ENCODE measurements around the gene VPS37B.
"Not testable (repeated sequence)": the region's sequence is repeated elsewhere in the genome, so short reads cannot be mapped to it uniquely, and the experiment has no call there.

The VPS37B gene

DNA sequence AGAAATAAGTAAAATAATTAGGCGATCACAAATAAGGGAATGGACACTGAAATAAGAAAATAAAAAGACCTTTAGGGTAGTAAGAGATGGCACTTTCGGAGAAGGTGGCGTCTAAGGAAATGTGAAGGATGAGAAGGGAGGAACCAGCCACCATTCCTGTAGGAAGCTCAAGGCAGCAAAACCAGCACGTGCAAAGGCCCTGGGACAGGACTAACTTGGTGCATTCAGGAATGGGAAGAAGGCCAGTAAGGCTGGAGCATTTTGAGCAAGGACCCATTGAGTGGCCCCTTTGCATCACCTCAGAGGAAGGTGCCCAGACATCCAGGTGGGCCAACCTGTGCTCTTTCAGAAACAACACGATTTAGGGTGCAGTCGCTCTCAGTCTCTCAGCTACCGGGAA, 738 bp upstream of the VPS37B start:
- no peak for TF ChIP-seq CTCF (IDR thresholded peaks at IDR 0.05; ENCODE audit: insufficient read depth, low read length, missing control alignments)

GRCh38 chr12:122895320-122895703, 612 bp downstream of the VPS37B start:
- ChIA-PET POLR2A (no interaction called here), CTCF (interaction anchor here (0.7 to 7.9 kb wide), 6 partner anchors 14 to 102 kb away, joined by 3 to 46 read pairs (median 8); no protein-coding TSS in a partner anchor)
- no peak for DNase-seq (ENCODE audit: low read depth, low spot score)
- peak overlapping the region; percentile 80 for H3K4me3 ChIP-seq (ENCODE audit: low read depth, low read length)
- no peak for TF ChIP-seq CTCF (IDR thresholded peaks at IDR 0.05; ENCODE audit: insufficient read depth, low read length, missing control alignments)

More for the DNA sequence above, 738 bp upstream of the VPS37B start:
- POLR2A ChIA-PET: no interaction called here
- no peak for DNase-seq (ENCODE audit: low read depth, low spot score)
- no peak overlapping the region for H3K4me3 ChIP-seq (ENCODE audit: low read depth, low read length)
- CTCF ChIA-PET: interaction anchor here (0.8 to 5.8 kb wide), 2 partner anchors 12 to 15 kb away, joined by 3 to 38 read pairs; no protein-coding TSS in a partner anchor

GRCh38 chr12:122894193-122895121, 1.5 kb downstream of the VPS37B start:
- peak overlapping the region; percentile 80 for H3K4me3 ChIP-seq (ENCODE audit: low read depth, low read length)
- CTCF ChIA-PET: interaction anchor here (0.6 to 7.9 kb wide), 8 partner anchors 9 to 344 kb away, joined by 3 to 46 read pairs (median 5); no protein-coding TSS in a partner anchor
- POLR2A ChIA-PET: interaction anchor here (0.7 to 1.1 kb wide), 2 partner anchors 9 to 338 kb away, joined by 3 to 4 read pairs; partner anchors contain the start of genes MPHOSPH9 and MTRFR

GRCh38 chr12:122893208-122894153, 2.4 kb downstream of the VPS37B start:
- ChIA-PET POLR2A (interaction anchor here (0.7 to 1.1 kb wide), 2 partner anchors 10 to 339 kb away, joined by 3 to 4 read pairs; partner anchors contain the start of genes MPHOSPH9 and MTRFR), CTCF (interaction anchor here (0.8 to 7.9 kb wide), 6 partner anchors 8 to 345 kb away, joined by 3 to 46 read pairs (median 8); no protein-coding TSS in a partner anchor)
- peak overlapping the region; percentile 80; the same call in 1 of the 2 replicates for H3K4me3 ChIP-seq (ENCODE audit: low read depth, low read length)
- TF ChIP-seq CTCF (IDR thresholded peaks at IDR 0.05; ENCODE audit: insufficient read depth, low read length, missing control alignments): no peak
- DNase-seq (ENCODE audit: low read depth, low spot score): no peak

More at GRCh38 chr12:122894193-122895121, 1.5 kb downstream of the VPS37B start:
- no peak for TF ChIP-seq CTCF (IDR thresholded peaks at IDR 0.05; ENCODE audit: insufficient read depth, low read length, missing control alignments)
- DNase-seq (ENCODE audit: low read depth, low spot score): no peak

DNA sequence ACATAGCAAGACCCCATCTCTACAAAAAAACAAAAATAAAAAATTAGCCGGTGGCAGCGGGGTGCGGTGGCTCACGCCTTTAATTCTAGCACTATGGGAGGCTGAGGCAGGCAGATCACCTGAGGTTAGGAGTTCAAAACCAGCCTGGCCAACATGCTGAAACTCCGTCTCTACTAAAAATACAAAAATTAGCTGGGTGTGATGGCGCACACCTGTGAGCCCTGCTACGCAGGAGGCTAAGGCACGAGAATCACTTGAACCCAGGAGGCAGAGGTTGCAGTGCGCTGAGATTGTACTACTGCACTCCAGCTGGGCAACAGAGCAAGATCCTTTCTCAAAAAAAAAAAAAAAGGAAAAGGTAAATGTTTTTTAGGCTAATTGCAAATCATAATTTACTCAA, 3.2 kb downstream of the VPS37B start:
- ChIA-PET POLR2A (interaction anchor here (0.5 to 2.1 kb wide), 2 partner anchors 21 to 118 kb away, joined by 4 to 9 read pairs; no protein-coding TSS in a partner anchor), CTCF (interaction anchor here (0.7 to 7.9 kb wide), 4 partner anchors 9 to 345 kb away, joined by 3 to 46 read pairs (median 10); no protein-coding TSS in a partner anchor)
- not testable (repeated sequence) for H3K4me3 ChIP-seq (ENCODE audit: low read depth, low read length); DNase-seq (ENCODE audit: low read depth, low spot score)

Data from AG04449 (cell line).